ENCODE measurements around the gene RGS12. TPM values are rescaled to one million over a fixed set of nuclear protein-coding genes. Genes with fewer than 3 reads are reported as not detected.

Gene RGS12
- total RNA-seq, 3 donors from 2014 or later, result 16.4 to 28.9 (median 16.8) TPM

DNA sequence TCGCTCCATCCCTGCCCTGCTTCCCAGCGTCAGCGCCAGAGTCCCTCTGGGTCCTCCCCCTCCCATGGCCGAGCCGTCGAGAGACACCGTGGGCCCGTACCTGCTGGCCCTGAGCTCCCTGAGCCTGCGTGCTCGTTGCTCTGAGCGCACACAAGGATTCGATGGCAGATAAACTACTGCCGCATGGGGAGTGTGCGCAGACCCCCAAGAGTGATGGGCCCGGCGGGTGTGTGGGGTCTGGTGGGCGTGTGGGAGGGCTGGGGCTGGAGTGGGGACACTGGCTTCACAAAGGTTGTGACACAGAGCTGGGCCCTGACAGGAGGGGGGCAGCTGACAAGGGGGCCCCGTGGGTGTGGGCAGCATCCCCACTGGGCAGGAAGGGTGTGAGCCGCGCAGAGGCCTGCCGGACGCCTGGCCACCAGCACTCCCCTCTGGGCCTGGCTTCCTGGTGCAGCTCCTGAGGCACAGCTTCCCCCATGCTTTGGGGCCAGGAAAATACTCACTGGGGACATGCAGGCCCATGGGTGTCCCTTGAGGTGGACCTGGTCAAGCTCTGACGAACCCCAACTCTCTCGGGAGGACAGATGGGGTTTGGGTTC lies 4.8 kb upstream of the RGS12 start:
- TF ChIP-seq, protein P1, sequence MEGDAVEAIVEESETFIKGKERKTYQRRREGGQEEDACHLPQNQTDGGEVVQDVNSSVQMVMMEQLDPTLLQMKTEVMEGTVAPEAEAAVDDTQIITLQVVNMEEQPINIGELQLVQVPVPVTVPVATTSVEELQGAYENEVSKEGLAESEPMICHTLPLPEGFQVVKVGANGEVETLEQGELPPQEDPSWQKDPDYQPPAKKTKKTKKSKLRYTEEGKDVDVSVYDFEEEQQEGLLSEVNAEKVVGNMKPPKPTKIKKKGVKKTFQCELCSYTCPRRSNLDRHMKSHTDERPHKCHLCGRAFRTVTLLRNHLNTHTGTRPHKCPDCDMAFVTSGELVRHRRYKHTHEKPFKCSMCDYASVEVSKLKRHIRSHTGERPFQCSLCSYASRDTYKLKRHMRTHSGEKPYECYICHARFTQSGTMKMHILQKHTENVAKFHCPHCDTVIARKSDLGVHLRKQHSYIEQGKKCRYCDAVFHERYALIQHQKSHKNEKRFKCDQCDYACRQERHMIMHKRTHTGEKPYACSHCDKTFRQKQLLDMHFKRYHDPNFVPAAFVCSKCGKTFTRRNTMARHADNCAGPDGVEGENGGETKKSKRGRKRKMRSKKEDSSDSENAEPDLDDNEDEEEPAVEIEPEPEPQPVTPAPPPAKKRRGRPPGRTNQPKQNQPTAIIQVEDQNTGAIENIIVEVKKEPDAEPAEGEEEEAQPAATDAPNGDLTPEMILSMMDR (IDR thresholded peaks at IDR 0.05), result no peak
- DNase-seq (peak in 1 of 3 donors; percentile 47), ATAC-seq (no peak)
- Histone ChIP-seq H3K9me3 (no peaks in the 10 kb centered on the region), H3K4me1 (ENCODE audit: low read depth) (peaks cover 15% of the 10 kb centered on the region), H3K36me3 (ENCODE audit: low read depth) (no peaks in the 10 kb centered on the region), H3K4me3 (no peak overlapping the region)
- intact Hi-C loops (cut with DNase I, micrococcal nuclease), result no loop called here

DNA sequence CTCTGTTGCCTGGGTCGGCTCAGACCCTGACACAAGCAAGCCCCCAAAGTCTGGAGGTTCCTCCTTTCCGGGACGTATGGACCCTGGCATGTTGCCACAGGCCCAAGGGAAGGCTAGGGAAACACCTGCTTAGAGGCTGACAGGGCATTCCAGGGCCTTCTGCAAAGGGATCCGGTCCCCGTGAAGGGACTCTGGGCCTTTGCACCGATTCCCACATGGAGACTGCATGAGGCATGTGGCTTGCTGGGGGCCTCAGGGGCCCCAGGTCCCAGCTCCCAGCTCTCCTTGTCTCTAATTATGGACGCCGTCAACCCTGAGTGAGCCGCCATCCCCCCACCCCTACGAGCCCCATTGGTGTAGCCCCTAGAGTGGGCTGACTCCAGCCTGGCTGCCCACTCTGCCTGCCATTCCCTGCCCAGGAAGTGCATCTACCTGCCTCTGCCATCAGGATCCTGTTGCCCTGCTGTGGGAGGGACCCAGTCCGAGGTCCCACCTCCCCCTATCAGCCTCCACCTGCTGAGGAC lies 4.2 kb upstream of the RGS12 start:
- Histone ChIP-seq H3K4me3 (no peak overlapping the region), H3K4me1 (ENCODE audit: low read depth) (peaks cover 15% of the 10 kb centered on the region), H3K9me3 (no peaks in the 10 kb centered on the region), H3K36me3 (ENCODE audit: low read depth) (no peaks in the 10 kb centered on the region)
- ATAC-seq, result no peak
- intact Hi-C loops (cut with DNase I, micrococcal nuclease), result no loop called here
- TF ChIP-seq, protein P1 (IDR thresholded peaks at IDR 0.05), result no peak
- DNase-seq, result no peak

DNA sequence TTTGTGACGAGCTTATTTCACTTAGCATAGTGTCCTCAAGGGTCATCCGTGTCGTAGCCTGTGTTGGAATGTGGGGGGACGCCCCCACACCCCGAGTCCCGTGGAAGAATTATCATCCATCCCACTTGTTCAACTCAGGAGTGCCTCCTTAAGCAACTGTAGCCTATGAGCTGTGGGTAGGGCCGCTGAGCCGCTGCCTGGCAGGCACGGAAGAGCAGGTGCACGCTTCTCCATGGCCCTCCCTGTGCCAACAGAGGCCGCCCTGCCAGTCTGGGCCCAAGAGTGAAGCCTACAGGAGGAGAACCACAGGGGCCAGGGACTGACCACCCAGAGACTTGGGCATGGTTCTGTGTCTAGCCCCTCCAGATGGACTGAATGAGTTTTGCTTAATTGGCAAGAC lies 2.3 kb upstream of the RGS12 start:
- no peak for ATAC-seq
- Histone ChIP-seq H3K4me1 (ENCODE audit: low read depth) (peaks cover 15% of the 10 kb centered on the region), H3K9me3 (no peaks in the 10 kb centered on the region), H3K4me3 (no peak overlapping the region), H3K36me3 (ENCODE audit: low read depth) (no peaks in the 10 kb centered on the region)
- TF ChIP-seq, protein P1 (IDR thresholded peaks at IDR 0.05), result no peak
- peak in 2 of 3 donors; percentile 48 to 53 for DNase-seq
- intact Hi-C loops (cut with DNase I, micrococcal nuclease), result no loop called here

DNA sequence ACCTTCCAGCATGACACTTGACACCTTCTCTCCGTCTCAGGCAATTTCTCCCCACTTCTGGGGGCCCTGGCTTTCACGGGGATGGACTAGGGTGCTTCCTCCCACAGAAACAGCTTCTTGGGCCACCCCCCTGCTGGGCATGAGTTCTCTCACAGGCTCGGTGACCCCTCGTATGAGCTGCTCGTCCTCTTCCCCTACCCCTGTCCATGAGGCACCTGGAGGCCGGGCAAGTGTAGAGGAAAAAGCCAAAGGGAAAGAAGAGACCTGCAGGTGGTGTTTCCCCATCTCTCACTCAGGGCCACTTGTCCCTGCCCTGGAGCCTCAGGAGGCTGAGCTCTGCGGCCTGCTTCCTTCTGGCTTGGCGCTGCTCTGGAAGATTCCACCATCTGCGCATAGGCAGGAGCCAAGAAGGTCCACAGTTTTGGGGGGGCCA lies 1.9 kb upstream of the RGS12 start:
- TF ChIP-seq, protein P1 (IDR thresholded peaks at IDR 0.05), result no peak
- ATAC-seq (no peak), DNase-seq (no peak)
- Histone ChIP-seq H3K4me1 (ENCODE audit: low read depth) (peaks cover 15% of the 10 kb centered on the region), H3K9me3 (no peaks in the 10 kb centered on the region), H3K36me3 (ENCODE audit: low read depth) (no peaks in the 10 kb centered on the region), H3K4me3 (no peak overlapping the region)
- intact Hi-C loops (cut with DNase I, micrococcal nuclease), result no loop called here

DNA sequence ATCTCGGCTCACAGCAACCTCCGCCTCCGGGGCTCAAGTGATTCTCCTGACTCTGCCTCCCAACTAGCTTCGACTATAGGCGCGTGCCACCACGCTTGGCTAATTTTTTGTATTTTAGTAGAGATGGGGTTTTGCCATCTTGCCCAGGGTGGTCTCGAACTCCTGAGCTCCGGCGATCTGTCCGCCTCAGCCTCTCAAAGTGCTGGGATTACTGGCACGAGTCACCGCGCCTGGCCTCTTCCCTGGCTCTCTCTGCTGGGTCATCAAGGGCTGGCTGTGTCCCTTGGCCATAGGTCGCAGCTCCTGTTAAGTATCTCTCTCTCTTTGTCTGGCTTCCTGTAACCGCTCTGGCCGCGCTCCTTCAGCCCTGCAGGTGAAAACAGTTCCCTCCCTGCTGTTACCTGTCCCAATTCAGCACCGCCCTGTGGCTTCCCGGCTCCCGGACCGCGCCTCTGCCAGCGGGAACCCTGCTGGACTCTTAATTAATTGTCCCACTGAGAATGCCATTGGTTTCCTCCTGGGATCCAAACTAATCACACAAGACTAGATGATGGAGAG lies 1.3 kb upstream of the RGS12 start:
- peak; percentile 63 to 77 (median 76) for DNase-seq
- Histone ChIP-seq H3K4me1 (ENCODE audit: low read depth) (peaks cover 15% of the 10 kb centered on the region), H3K9me3 (no peaks in the 10 kb centered on the region), H3K36me3 (ENCODE audit: low read depth) (no peaks in the 10 kb centered on the region), H3K4me3 (peak overlapping the region; percentile 40)
- ATAC-seq, result peak; percentile 38
- TF ChIP-seq, protein P1 (IDR thresholded peaks at IDR 0.05), result no peak
- intact Hi-C loops (cut with DNase I, micrococcal nuclease), result no loop called here

All from mucosa of descending colon (tissue), 3 donors.